Adrenal gland (tissue), 5 donors: ENCODE data around the gene RARB.

Experiments used
- CTCF ChIP-seq, 6 experiments: fragments of 450-650 bp in 4 of 6; fragments of 200-600 bp in 2 of 6; sonication (generic) in 1 of 6; IDR thresholded peaks; 1 replicate in 5 of 6; 2 replicates in 1 of 6; pipeline versions ENCODE4 v1.5.1 to v1.8.0; 2016 to 2021; ENCODE audit warnings: antibody characterized with exemption in 6 of 6, mild to moderate bottlenecking in 2 of 6, moderate library complexity in 1 of 6
- POLR2A ChIP-seq, 2 donors: fragments of 450-650 bp; IDR thresholded peaks; one replicate each; pipeline ENCODE4 v1.6.1; 2017; ENCODE audit warnings: antibody characterized with exemption in 2 of 2, mild to moderate bottlenecking in 2 of 2, moderate library complexity in 1 of 2
- donor health status: DM: no; HTN: no; CAD: no.

- TF ChIP-seq CTCF (IDR thresholded peaks at IDR 0.05): peak in 2 of 6 experiments; percentile 17 to 21
- TF ChIP-seq POLR2A (IDR thresholded peaks at IDR 0.05): no peak
These were observed 33.9 kb downstream of the RARB start for GRCh38 chr3:25461946-25462345.
